HUES6 (cell line): ENCODE results near the gene CLDN4.
"Not testable (repeated sequence)": the region's sequence is repeated elsewhere in the genome, so short reads cannot be mapped to it uniquely, and the experiment has no call there.

ENCODE experiments used
- H3K27ac ChIP-seq: 2 replicates; pipeline ENCODE4 v1.7.0; 2013; ENCODE audit warnings: low read depth, mild to moderate bottlenecking, low read length, inconsistent platforms
- H3K27me3 ChIP-seq: 2 replicates; pipeline ENCODE4 v1.6.1; 2013; ENCODE audit warnings: low read length; ENCODE audit not compliant: control insufficient read depth, insufficient read depth
- H3K36me3 ChIP-seq: 2 replicates; pipeline ENCODE4 v1.6.1; 2013; ENCODE audit warnings: low read length; ENCODE audit not compliant: control insufficient read depth, insufficient read depth
- H3K4me1 ChIP-seq: 2 replicates; pipeline ENCODE4 v1.6.1; 2013; ENCODE audit warnings: low read length; ENCODE audit not compliant: control insufficient read depth, insufficient read depth
- H3K4me3 ChIP-seq: 2 replicates; pipeline ENCODE4 v1.5.1; 2013; ENCODE audit warnings: low read depth, low read length
- H3K9ac ChIP-seq: one replicate; pipeline ENCODE4 v1.6.1; 2013; ENCODE audit warnings: mild to moderate bottlenecking, low read length
- H3K9me3 ChIP-seq: 2 replicates; pipeline ENCODE4 v1.6.1; 2013; ENCODE audit warnings: low read depth, low read length; ENCODE audit not compliant: control insufficient read depth, insufficient read depth

Gene CLDN4

DNA sequence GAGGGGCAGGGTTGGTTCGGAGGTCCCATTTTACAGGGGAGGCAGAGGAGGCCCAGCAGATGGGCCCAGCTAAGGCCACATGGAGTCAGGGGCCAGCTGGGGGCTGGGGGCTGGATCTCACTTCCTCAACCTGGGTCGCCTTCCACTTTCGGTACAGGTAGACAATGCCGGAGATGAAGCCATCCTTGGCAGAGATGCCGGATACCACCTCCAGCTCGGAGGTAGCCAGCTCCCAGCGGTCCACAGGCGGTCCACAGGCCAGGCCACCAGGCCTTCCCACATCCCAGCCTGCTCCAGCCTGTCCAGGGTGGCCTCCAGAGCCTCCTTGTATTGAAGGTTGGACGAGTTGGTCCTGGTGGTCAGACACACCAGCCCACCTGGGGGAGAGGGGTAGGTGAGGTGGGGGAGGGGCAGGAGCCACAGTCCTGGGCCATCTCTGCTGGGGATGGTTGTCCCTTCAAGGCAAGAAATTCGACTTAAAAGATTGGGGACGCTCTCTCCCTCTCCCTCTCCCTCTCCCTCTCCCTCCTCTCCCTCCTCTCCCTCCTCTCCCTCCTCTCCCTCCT, 3.9 kb downstream of the CLDN4 start:
- no peaks in the 10 kb centered on the region for H3K27me3 ChIP-seq
- H3K36me3 ChIP-seq = no peaks in the 10 kb centered on the region
- peaks cover 7% of the 10 kb centered on the region for H3K9me3 ChIP-seq
- H3K4me1 ChIP-seq = peaks cover 38% of the 10 kb centered on the region
- no peak overlapping the region for H3K27ac ChIP-seq
- no peak overlapping the region for H3K4me3 ChIP-seq
- H3K9ac ChIP-seq = no peak overlapping the region

- H3K4me3 ChIP-seq, H3K27me3 ChIP-seq, H3K36me3 ChIP-seq, H3K9ac ChIP-seq, H3K27ac ChIP-seq, H3K9me3 ChIP-seq: not testable (repeated sequence)
- peaks cover 14% of the 10 kb centered on the region for H3K4me1 ChIP-seq
Observed at GRCh38 chr7:73837167-73837566, 6.4 kb downstream of the CLDN4 start.

DNA sequence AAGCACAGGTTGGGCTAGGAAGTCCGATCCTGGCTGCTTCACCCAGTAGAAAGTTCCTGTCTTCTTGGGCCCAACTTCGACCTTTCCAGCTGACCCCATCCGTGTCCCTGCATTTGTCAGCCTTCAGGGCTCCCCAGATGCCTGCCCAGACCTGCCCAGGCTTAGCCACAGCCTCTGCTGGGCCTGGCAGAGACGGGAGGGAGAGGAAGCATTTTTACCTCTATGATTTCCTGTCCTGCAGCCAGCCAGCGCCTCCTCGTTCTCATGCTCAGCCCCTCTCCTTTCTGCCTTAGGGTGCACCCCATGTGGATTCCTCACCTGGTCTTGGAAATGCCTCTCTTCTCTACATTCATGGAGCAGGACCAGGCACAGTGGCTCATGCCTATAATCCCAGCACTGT, 7.8 kb downstream of the CLDN4 start:
- peaks cover 7% of the 10 kb centered on the region for H3K9me3 ChIP-seq
- no peaks in the 10 kb centered on the region for H3K27me3 ChIP-seq
- no peak overlapping the region for H3K4me3 ChIP-seq
- no peaks in the 10 kb centered on the region for H3K36me3 ChIP-seq
- peaks cover 3% of the 10 kb centered on the region for H3K4me1 ChIP-seq
- H3K27ac ChIP-seq = no peak overlapping the region
- no peak overlapping the region for H3K9ac ChIP-seq

DNA sequence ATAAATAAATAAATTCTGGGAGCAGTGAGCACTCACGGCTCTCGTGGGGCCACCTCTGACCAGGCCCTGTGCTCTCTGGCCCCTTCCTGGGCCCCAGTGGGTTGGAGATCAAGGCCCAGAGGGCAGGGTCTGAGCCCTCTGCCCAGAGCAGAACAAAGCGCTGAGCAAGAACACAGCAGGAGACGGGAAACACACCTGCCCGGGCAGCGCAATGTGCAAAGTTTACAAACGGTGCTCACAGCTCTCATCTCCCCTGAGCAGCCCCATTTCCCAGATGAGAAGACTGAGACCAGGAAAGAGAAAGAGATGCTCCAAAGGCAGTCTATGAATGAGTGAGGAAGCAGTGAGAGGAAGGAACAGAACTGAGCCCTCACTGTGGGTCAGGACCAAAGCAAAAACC, 8.5 kb downstream of the CLDN4 start:
- Histone ChIP-seq H3K9ac (no peak overlapping the region), H3K4me1 (peaks cover 5% of the 10 kb centered on the region; the same call in 1 of the 2 replicates), H3K36me3 (no peaks in the 10 kb centered on the region), H3K27me3 (no peaks in the 10 kb centered on the region), H3K4me3 (no peak overlapping the region), H3K9me3 (peaks cover 6% of the 10 kb centered on the region), H3K27ac (no peak overlapping the region)

DNA sequence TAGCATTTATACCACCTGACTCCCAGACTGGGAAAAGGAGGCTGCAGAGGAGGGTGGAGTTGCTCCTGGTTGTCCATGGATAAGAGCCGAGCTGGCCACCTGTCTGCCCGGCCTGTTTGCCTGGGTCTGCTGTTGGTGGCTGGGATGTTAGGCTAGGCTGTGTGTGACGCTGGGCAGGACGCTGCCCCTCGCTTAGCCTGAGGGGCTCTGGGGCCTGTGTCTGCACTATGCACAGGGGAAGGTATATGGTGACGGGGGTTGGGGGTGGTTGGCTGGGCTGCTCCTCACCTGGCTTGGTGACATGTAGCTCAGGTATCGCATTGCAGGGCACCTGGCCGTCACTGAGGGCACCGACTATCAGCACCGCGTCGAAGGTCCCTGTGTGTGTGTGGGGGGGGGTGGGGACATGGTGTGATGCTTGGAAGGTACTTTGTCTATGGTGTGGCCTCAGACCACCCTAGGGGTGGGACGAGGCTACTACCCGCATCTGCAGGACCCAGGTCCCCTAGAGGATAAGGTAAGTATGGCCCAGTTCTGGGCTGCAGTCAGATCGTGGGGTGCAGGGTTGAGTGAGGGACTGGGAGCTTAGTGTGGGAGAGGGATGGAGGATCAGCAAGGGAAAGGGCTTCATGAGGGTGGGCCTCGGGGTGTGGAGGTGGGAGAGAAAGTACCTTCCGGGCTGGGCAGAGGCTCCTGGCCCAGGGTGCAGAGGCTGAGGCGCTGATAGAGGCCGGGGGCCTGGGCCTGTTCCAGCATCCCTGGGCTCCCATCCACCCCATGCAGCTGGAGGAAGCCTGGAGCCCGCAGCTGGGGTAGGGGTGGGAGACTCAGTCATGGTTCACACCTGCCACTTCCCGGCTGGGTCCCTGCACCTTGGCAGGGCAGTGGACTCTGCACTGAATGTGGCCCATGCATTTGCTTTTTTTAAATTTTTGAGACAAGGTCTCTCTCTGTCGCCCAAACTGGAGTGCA, 9.2 kb downstream of the CLDN4 start:
- no peaks in the 10 kb centered on the region for H3K27me3 ChIP-seq
- H3K27ac ChIP-seq = no peak overlapping the region
- H3K36me3 ChIP-seq = no peaks in the 10 kb centered on the region
- H3K4me1 ChIP-seq = peaks cover 5% of the 10 kb centered on the region; the same call in 1 of the 2 replicates
- no peak overlapping the region for H3K4me3 ChIP-seq
- H3K9ac ChIP-seq = no peak overlapping the region
- no peaks in the 10 kb centered on the region for H3K9me3 ChIP-seq

GRCh38 chr7:73840715-73841379, 10.1 kb downstream of the CLDN4 start:
- Histone ChIP-seq H3K9ac (no peak overlapping the region), H3K36me3 (no peaks in the 10 kb centered on the region), H3K4me3 (peak overlapping the region; percentile 79; the same call in 1 of the 2 replicates), H3K27me3 (no peaks in the 10 kb centered on the region), H3K4me1 (peaks cover 8% of the 10 kb centered on the region; the same call in 1 of the 2 replicates), H3K27ac (no peak overlapping the region), H3K9me3 (no peaks in the 10 kb centered on the region)

DNA sequence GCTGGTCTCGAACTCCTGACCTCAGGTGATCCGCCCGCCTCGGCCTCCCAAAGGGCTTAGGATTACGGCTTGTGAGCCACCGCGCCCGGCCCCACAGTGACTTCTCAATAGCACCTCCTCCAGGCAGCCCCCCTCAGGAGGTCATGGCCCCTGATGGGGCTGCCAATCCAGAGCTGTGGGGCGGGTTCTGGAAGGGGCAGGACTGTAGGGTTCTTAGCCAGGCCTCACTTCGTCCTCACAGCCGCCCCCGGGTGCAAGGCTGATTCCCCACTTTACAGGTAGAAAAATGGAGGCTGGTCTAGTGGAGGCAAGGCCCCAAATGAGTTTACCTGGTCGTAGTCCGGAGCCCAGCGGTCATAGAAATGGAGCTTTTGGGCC, 10.9 kb downstream of the CLDN4 start:
- no peak overlapping the region; the same call in 1 of the 2 replicates for H3K27ac ChIP-seq
- H3K4me3 ChIP-seq = peak overlapping the region; percentile 79

GRCh38 chr7:73842067-73842976, 11.5 kb downstream of the CLDN4 start, which contains the start of gene METTL27:
METTL27 (minus strand) TSS chr7:73842516; CDS start chr7:73842140, 376 bp downstream.
- Histone ChIP-seq H3K4me1 (peaks cover 10% of the 10 kb centered on the region; the same call in 1 of the 2 replicates), H3K9ac (peak within 1 kb of the TSS; percentile 69), H3K27ac (no peak within 1 kb of the TSS; the same call in 1 of the 2 replicates), H3K9me3 (no peaks in the 10 kb centered on the region), H3K36me3 (no peaks in the 10 kb centered on the region), H3K27me3 (no peaks in the 10 kb centered on the region), H3K4me3 (peak within 1 kb of the TSS; percentile 79)

More for the DNA sequence above, 10.9 kb downstream of the CLDN4 start:
- Histone ChIP-seq H3K27me3 (no peaks in the 10 kb centered on the region), H3K4me1 (peaks cover 10% of the 10 kb centered on the region; the same call in 1 of the 2 replicates), H3K9ac (peak overlapping the region; percentile 69), H3K9me3 (no peaks in the 10 kb centered on the region), H3K36me3 (no peaks in the 10 kb centered on the region)

GRCh38 chr7:73844131-73844547, 13.3 kb downstream of the CLDN4 start:
- no peaks in the 10 kb centered on the region for H3K27me3 ChIP-seq
- H3K9ac ChIP-seq = no peak overlapping the region
- H3K4me3 ChIP-seq = no peak overlapping the region
- no peaks in the 10 kb centered on the region for H3K36me3 ChIP-seq
- H3K27ac ChIP-seq = no peak overlapping the region
- H3K9me3 ChIP-seq = peaks cover 7% of the 10 kb centered on the region; the same call in 1 of the 2 replicates
- peaks cover 10% of the 10 kb centered on the region; the same call in 1 of the 2 replicates for H3K4me1 ChIP-seq

GRCh38 chr7:73844848-73845460, 14.2 kb downstream of the CLDN4 start:
- no peak overlapping the region for H3K27ac ChIP-seq
- H3K4me1 ChIP-seq = peaks cover 10% of the 10 kb centered on the region; the same call in 1 of the 2 replicates
- H3K4me3 ChIP-seq = no peak overlapping the region
- H3K36me3 ChIP-seq = no peaks in the 10 kb centered on the region
- H3K9ac ChIP-seq = no peak overlapping the region
- H3K9me3 ChIP-seq = peaks cover 7% of the 10 kb centered on the region; the same call in 1 of the 2 replicates
- H3K27me3 ChIP-seq = no peaks in the 10 kb centered on the region
